HG02623 (cell line): ENCODE measurements around the gene TTC16.
"Not testable (repeated sequence)": the region's sequence is repeated elsewhere in the genome, so short reads cannot be mapped to it uniquely, and the experiment has no call there.

Experiments used
- ATAC-seq: cut with Tn5 transposase; IDR thresholded peaks from one replicate; pipeline ENCODE4 v1.9.1; 2021; ENCODE audit warnings: moderate library complexity; ENCODE audit not compliant: unreplicated experiment

Gene TTC16

DNA sequence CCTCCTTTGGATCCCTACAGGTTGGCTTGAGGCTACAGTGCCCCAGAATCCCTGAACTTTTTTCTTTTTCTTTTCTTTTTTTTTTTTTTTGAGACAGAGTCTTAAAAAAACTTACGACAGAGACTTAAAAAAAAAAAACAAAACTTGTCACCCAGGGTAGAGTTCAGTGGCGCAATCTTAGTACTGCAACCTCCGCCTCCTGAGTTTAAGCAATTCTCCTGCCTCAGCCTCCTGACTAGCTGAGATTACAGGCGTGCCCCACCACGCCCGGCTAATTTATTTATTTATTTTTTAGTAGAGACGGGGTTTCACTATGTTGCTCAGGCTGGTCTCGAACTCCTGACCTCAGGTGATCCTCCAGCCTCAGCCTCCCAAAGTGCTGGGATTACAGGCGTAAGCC is 65.0 kb downstream of the TTC16 start:
- ATAC-seq: not testable (repeated sequence)
